GM19372 (cell line): ENCODE results near the gene HEBP2.
"Not testable (repeated sequence)": the region's sequence is repeated elsewhere in the genome, so short reads cannot be mapped to it uniquely, and the experiment has no call there.

ENCODE experiments used
- ATAC-seq: cut with Tn5 transposase; IDR thresholded peaks from one replicate; pipeline ENCODE4 v1.9.1; 2021; ENCODE audit warnings: mild to moderate bottlenecking, low read depth, moderate library complexity; ENCODE audit not compliant: unreplicated experiment

The HEBP2 gene

GRCh38 chr6:138421608-138422007, 17.6 kb downstream of the HEBP2 start:
- ATAC-seq = no peak

DNA sequence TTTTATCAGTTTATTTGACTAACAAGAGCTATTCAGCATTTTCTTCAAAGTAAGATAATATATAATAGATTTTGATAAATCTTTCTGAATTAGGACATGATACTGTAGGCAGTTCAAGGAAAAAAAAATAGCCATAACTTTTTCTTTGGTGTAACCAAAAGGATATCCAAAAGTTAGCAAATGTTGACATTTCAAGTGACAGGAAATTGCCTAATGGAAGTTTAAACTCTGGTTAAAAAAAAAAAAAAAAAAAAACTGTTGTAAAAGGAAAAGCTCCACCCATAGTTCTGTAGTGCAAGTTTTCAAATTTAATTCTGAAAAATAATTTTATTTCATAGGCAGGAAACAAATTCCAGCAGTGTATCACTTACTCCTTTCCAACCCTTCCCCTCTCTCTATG, 18.8 kb downstream of the HEBP2 start:
- no peak for ATAC-seq

DNA sequence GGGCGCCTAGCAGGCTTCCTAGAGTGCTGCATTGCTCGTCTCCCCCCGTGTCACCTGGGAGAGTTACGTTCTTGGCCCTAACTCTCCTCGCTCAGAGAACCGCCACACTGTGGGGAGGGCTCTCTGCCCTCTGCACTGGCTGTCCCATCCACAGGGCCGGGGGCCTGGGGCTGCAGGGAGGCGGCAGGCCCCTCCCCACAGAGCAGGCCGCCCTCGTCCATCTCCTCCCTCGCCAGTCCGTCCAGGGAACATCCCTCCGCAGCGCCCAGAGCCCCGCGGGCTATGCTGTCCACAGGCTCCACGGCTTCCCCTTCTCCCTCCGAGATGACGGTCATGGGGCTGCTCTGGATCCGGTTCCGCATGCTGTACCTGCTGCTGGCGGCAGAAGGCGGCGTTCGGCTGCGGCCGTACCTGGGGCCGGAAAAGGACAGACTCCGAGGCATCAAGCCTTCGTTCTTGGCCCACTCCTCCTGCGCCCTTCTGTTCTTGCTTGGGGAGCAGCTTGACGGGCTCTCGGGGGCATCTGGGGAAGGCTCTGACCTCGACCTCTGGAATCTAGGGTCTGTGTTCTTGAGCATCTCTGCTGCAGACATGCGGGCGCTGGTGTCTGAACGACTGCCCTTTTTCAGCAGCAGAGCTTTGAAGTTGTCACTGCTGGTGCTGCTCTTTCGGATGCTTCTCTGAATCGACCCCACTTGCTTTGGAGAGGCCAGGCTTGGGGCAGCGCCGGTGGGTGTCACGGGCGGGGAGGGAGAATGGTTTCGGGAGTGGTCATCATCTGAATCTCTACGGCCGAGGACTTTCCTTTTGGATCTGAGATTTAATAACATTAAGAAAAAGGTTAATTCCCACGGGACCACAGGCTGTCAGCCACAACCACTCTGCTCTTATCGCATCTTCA, 20.2 kb downstream of the HEBP2 start:
- ATAC-seq = no peak

GRCh38 chr6:138425256-138425655, 21.2 kb downstream of the HEBP2 start:
- not testable (repeated sequence) for ATAC-seq

DNA sequence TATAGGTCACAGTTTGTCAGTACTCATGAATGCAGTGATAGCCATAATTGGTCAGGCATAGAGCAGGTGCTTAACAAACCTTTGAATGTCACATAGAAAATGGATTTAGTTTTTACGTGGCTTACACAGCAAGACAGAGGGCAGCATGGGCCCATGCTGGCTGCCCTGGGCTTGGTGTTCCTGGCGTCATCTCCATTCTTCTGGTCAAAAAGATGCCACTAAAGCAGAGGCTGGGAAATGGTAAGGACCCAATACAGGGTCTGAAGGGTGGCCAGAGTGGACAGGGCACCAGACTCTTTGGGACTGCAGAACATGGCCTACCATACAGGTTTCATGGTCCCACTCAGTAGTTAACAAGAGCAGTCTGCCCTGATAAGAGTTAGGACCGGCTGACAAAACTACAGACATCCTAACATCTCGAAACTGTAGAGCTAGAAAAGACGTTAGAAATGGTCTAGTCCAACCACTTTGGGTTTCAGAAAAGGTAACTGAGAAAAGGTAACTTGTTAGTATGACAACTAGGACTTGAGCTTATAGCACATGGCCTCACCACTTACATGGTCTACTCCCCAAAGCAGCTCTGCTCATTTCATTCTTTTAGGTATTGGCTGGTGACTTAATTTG, 22.6 kb downstream of the HEBP2 start:
- no peak for ATAC-seq

GRCh38 chr6:138427701-138428100, 23.7 kb downstream of the HEBP2 start:
- ATAC-seq = no peak

GRCh38 chr6:138428944-138429598, 25.0 kb downstream of the HEBP2 start:
- no peak for ATAC-seq

DNA sequence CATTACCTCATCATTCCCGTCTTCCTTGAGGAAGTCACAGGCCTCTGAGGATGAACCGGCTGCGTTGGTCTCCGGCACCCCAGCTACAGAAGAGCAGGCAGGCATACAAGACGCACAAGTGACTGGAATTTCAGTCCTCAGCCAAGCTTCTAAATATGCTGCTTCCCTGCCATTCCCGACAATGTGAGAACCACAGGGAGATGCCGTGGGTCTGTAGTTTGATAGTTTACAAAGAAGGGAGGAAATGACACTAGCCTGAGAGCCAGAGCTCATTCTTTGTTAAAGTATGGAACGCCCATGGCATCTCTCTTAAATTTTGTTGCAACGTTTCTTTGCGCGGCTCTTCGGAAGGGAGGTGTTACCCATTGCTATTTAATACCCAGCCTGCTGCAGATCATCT, 25.7 kb downstream of the HEBP2 start:
- no peak for ATAC-seq

GRCh38 chr6:138430361-138431145, 26.5 kb downstream of the HEBP2 start:
- no peak for ATAC-seq

- no peak for ATAC-seq
These were observed 27.4 kb downstream of the HEBP2 start for GRCh38 chr6:138431256-138432062.

GRCh38 chr6:138432063-138432356, 28.0 kb downstream of the HEBP2 start:
- no peak for ATAC-seq

DNA sequence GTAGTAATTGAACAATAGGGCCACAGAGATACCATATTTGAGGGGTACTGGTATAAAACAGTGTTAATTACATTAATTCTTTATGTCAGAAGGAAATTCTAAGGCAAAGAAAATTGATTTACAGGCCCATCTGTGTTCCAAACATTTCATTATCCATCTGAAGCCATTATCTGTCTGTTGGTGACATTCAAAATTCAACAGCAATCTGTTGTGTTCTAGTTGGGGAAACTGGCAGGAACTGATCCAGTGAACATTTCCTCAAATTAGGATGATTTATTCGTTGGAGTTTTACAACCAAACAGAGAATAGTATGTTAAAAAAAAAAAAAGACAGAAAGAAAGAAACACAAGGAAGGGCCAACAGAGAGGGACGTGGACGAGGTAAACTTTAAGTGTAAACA, 30.1 kb downstream of the HEBP2 start:
- no peak for ATAC-seq

GRCh38 chr6:138434925-138435324, 30.9 kb downstream of the HEBP2 start:
- ATAC-seq = no peak

DNA sequence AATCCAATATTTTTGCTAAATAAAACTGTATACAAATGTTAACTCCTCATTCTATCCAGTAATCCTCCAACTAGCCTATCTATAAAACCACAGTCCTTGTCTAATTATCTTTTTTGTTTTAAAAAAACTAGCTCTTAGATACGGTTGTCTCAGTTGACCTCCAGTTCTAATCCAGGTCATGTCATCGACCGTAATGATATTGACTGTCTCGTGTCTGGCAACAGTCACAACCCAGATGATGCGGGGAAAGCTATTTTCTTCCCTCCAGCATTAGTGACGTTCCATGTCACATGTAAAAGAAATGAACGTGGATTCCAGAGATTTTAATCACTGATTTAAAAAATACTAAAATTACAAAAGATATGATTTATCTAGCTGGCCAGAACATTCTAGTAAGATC, 35.5 kb downstream of the HEBP2 start:
- ATAC-seq = no peak

DNA sequence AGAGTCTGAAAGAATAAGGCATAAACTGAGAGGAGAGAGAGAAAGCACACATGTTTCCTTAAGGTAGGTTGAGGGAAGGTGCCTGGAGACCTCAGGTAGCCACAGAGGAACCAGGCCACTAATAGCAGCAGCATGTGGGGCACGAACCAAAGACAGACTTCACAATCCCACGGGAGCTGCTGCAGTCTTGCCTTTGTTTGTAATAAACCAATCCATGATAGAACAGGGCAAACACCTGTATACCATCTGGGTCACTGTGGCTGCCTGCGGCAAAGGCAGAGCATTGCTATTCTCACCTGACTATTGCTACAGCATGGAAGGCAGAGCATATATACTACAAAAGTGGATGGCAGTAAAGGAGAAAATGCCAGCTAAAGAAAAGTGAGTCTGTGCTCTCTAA, 36.3 kb downstream of the HEBP2 start:
- ATAC-seq = no peak

GRCh38 chr6:138440758-138441357, 36.8 kb downstream of the HEBP2 start:
- no peak for ATAC-seq

- ATAC-seq = no peak
These were observed 37.9 kb downstream of the HEBP2 start for GRCh38 chr6:138441965-138442364.

GRCh38 chr6:138442663-138443062, 38.6 kb downstream of the HEBP2 start:
- ATAC-seq = no peak

DNA sequence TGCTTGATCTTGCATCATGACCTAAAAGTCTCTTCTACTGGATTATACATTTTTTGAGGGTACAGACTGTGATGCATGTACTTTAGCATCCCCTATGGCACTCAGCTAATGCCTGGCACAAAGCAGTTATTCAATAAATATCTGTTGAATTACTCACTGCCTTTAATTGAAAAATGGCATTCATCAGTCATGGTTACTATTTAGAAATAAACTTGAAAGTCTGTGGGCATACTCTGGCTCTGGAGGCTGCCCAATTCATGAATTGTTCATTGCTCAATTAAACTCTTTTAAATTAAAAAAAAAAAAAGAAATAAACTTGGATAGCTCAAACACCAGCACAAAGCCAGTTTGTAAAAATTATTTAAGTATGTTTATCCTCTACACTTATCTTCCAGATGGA, 40.0 kb downstream of the HEBP2 start:
- no peak for ATAC-seq

- ATAC-seq = no peak
These were observed 42.8 kb downstream of the HEBP2 start for GRCh38 chr6:138446821-138447220.
